Measurements from ENCODE around the gene NCAPH2. TPM values are rescaled to one million over a fixed set of nuclear protein-coding genes. Genes with fewer than 3 reads are reported as not detected.

The NCAPH2 gene
- total and polyA plus RNA-seq, 9 of the 15 experiments (the other 6 are each of a cell fraction or from before 2014, with no cell fraction given): 3.6 to 88.6 (median 32.4) TPM

DNA sequence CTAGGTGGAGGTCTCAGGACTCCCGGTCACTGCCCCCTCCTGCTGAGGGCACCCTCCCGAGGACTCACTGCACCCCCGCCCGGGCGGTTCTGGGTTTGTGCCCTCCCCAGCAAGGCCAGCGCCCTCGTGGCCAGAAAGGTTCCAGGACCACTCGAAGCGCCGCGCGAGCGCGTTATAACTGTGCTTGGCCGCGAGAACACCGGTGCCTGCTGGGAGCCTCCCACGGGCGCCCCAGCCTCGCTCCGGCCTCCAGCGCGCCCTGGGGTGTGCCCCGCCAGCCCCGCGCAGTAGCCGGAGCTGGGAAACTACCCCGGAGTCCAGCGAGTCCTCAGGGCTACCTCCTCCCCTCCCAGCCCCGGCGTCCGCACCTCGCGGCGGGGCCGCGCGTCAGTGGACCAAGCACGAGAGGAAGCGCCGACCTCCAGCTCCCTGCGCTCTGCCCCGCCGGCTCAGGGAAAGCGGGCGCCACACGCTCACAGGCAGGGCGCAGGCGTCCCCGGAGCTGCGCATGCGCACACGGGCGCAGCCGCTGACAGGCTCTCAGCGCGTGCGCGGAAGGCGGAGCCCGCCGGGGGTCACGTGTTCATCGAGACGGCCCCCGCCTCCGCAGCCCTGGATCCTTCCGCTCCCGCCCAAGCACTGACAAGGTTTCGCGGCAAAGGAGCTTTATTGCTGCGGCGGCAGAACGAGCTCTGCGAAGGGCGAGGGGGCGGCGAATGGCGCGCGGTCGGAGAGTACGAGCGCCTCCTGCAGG is 17.3 kb downstream of the NCAPH2 start, which contains the start of gene SCO2 (continued):
- TF ChIP-seq, protein P1, sequence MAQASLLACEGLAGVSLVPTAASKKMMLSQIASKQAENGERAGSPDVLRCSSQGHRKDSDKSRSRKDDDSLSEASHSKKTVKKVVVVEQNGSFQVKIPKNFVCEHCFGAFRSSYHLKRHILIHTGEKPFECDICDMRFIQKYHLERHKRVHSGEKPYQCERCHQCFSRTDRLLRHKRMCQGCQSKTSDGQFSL (CRISPR knock-in tag; IDR thresholded peaks at IDR 0.05): peak; percentile 68; the same call in 1 of the 2 replicates
- TF ChIP-seq, protein P1 (tag; IDR thresholded peaks at IDR 0.05): no peak; a peak in 1 of 4 replicates
- TF ChIP-seq NR2C1 (IDR thresholded peaks at IDR 0.05): no peak
- TF ChIP-seq NR2C1 (tag; IDR thresholded peaks at IDR 0.05): 0 out of 2 replicates have a peak, but pooled peaks have one; percentile 59
- no peak for TF ChIP-seq ZNF778 (CRISPR knock-in tag; IDR thresholded peaks at IDR 0.05)
- TF ChIP-seq HLTF (IDR thresholded peaks at IDR 0.05): no peak
- peak; percentile 6; the same call in 1 of the 2 replicates for TF ChIP-seq ZBTB1 (CRISPR knock-in tag; IDR thresholded peaks at IDR 0.05; ENCODE audit: borderline replicate concordance, low read depth)
- TF ChIP-seq HCFC1 (IDR thresholded peaks at IDR 0.05; ENCODE audit: low read depth, low read length): 0 out of 2 replicates have a peak, but pooled peaks have one; percentile 10
- no peak for TF ChIP-seq JUNB (CRISPR knock-in tag; conservative IDR thresholded peaks at IDR 0.05)
- peak; percentile 5; the same call in 1 of the 2 replicates for TF ChIP-seq SMC3 (conservative IDR thresholded peaks at IDR 0.05; ENCODE audit: insufficient read depth, low read depth, low read length)
- peak; percentile 9; the same call in 1 of the 2 replicates for TF ChIP-seq CREB1 (IDR thresholded peaks at IDR 0.05)
- peak; percentile 61; the same call in 1 of the 2 replicates for TF ChIP-seq CREB1 (CRISPR knock-in tag; IDR thresholded peaks at IDR 0.05)
- TF ChIP-seq, protein P2, sequence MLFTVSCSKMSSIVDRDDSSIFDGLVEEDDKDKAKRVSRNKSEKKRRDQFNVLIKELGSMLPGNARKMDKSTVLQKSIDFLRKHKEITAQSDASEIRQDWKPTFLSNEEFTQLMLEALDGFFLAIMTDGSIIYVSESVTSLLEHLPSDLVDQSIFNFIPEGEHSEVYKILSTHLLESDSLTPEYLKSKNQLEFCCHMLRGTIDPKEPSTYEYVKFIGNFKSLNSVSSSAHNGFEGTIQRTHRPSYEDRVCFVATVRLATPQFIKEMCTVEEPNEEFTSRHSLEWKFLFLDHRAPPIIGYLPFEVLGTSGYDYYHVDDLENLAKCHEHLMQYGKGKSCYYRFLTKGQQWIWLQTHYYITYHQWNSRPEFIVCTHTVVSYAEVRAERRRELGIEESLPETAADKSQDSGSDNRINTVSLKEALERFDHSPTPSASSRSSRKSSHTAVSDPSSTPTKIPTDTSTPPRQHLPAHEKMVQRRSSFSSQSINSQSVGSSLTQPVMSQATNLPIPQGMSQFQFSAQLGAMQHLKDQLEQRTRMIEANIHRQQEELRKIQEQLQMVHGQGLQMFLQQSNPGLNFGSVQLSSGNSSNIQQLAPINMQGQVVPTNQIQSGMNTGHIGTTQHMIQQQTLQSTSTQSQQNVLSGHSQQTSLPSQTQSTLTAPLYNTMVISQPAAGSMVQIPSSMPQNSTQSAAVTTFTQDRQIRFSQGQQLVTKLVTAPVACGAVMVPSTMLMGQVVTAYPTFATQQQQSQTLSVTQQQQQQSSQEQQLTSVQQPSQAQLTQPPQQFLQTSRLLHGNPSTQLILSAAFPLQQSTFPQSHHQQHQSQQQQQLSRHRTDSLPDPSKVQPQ (CRISPR knock-in tag; IDR thresholded peaks at IDR 0.05; ENCODE audit: borderline replicate concordance): no peak
- TF ChIP-seq, protein P3, sequence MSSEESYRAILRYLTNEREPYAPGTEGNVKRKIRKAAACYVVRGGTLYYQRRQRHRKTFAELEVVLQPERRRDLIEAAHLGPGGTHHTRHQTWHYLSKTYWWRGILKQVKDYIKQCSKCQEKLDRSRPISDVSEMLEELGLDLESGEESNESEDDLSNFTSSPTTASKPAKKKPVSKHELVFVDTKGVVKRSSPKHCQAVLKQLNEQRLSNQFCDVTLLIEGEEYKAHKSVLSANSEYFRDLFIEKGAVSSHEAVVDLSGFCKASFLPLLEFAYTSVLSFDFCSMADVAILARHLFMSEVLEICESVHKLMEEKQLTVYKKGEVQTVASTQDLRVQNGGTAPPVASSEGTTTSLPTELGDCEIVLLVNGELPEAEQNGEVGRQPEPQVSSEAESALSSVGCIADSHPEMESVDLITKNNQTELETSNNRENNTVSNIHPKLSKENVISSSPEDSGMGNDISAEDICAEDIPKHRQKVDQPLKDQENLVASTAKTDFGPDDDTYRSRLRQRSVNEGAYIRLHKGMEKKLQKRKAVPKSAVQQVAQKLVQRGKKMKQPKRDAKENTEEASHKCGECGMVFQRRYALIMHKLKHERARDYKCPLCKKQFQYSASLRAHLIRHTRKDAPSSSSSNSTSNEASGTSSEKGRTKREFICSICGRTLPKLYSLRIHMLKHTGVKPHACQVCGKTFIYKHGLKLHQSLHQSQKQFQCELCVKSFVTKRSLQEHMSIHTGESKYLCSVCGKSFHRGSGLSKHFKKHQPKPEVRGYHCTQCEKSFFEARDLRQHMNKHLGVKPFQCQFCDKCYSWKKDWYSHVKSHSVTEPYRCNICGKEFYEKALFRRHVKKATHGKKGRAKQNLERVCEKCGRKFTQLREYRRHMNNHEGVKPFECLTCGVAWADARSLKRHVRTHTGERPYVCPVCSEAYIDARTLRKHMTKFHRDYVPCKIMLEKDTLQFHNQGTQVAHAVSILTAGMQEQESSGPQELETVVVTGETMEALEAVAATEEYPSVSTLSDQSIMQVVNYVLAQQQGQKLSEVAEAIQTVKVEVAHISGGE (CRISPR knock-in tag; IDR thresholded peaks at IDR 0.05): peak in 1 of 3 experiments; percentile 26; a peak in 2 of 6 replicates
- no peak for TF ChIP-seq ZC3H8 (IDR thresholded peaks at IDR 0.05)
- TF ChIP-seq, protein P4, sequence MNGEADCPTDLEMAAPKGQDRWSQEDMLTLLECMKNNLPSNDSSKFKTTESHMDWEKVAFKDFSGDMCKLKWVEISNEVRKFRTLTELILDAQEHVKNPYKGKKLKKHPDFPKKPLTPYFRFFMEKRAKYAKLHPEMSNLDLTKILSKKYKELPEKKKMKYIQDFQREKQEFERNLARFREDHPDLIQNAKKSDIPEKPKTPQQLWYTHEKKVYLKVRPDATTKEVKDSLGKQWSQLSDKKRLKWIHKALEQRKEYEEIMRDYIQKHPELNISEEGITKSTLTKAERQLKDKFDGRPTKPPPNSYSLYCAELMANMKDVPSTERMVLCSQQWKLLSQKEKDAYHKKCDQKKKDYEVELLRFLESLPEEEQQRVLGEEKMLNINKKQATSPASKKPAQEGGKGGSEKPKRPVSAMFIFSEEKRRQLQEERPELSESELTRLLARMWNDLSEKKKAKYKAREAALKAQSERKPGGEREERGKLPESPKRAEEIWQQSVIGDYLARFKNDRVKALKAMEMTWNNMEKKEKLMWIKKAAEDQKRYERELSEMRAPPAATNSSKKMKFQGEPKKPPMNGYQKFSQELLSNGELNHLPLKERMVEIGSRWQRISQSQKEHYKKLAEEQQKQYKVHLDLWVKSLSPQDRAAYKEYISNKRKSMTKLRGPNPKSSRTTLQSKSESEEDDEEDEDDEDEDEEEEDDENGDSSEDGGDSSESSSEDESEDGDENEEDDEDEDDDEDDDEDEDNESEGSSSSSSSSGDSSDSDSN (IDR thresholded peaks at IDR 0.05; ENCODE audit: borderline replicate concordance in 1 of 2, low read depth in 2 of 2, low read length in 2 of 2): peak in 1 of 2 experiments; percentile 43; a peak in 1 of 4 replicates
- TF ChIP-seq SIN3B (IDR thresholded peaks at IDR 0.05; ENCODE audit: low read depth): peak; percentile 31; the same call in 1 of the 2 replicates
